A673 (cell line): Measurements from ENCODE around the gene PPP1R3G. TPM values are rescaled to one million over a fixed set of nuclear protein-coding genes. Genes with fewer than 3 reads are reported as not detected.

Experiments
- BruUV-seq: library from RNA; stranded (reverse); fragments of 400-500 nt; replicated peaks from 2 replicates; lab custom pipeline; 2021; lab: Mats Ljungman, UMichigan
- CTCF ChIA-PET: fragments of 300-600 bp; sonication (Branson Sonifier 250); formaldehyde crosslinking; loops from one replicate; lab custom pipeline; 2022; ENCODE audit warnings: antibody characterized with exemption; lab: Charles Lee
- POLR2A ChIA-PET: fragments of 300-600 bp; sonication (Branson Sonifier 250); formaldehyde crosslinking; loops from one replicate; lab custom pipeline; 2022; ENCODE audit warnings: antibody characterized with exemption; ENCODE audit not compliant: low non-redundant PET; lab: Charles Lee
- DNase-seq: peaks from one replicate; pipeline ENCODE4 v3.0.0-alpha.2; 2015; ENCODE audit warnings: low spot score
- H3K27ac ChIP-seq: fragments of 200-600 bp; sonication (generic); 2 replicates; pipeline ENCODE4 v1.5.1; 2016; ENCODE audit warnings: mixed run types, low read depth, mild to moderate bottlenecking, mixed read lengths, antibody characterized with exemption, low read length; ENCODE audit not compliant: poor library complexity, severe bottlenecking
- H3K27me3 ChIP-seq: fragments of 200-600 bp; sonication (generic); replicated peaks from 2 replicates; pipeline ENCODE4 v1.6.1; 2017; ENCODE audit warnings: mixed run types, low read depth, mild to moderate bottlenecking, mixed read lengths, antibody characterized with exemption, low read length; ENCODE audit not compliant: insufficient read depth, poor library complexity
- H3K36me3 ChIP-seq: fragments of 200-600 bp; sonication (generic); 2 replicates; pipeline ENCODE4 v1.6.1; 2016; ENCODE audit warnings: mixed run types, mild to moderate bottlenecking, mixed read lengths, antibody characterized with exemption, low read length; ENCODE audit not compliant: insufficient read depth, poor library complexity, severe bottlenecking
- H3K4me1 ChIP-seq: fragments of 200-600 bp; sonication (generic); 2 replicates; pipeline ENCODE4 v1.6.1; 2017; ENCODE audit warnings: mixed run types, mild to moderate bottlenecking, mixed read lengths, antibody characterized with exemption, low read length; ENCODE audit not compliant: insufficient read depth, poor library complexity, severe bottlenecking
- H3K4me3 ChIP-seq: fragments of 200-600 bp; sonication (generic); 2 replicates; pipeline ENCODE4 v1.5.1; 2016; ENCODE audit warnings: low read depth, mixed run types, mild to moderate bottlenecking, mixed read lengths, low read length; ENCODE audit not compliant: poor library complexity, severe bottlenecking
- H3K9me3 ChIP-seq: fragments of 200-600 bp; sonication (generic); 2 replicates; pipeline ENCODE4 v1.6.1; 2016; ENCODE audit warnings: mixed run types, low read depth, mild to moderate bottlenecking, mixed read lengths, antibody characterized with exemption, low read length; ENCODE audit not compliant: poor library complexity, severe bottlenecking
- EZH2 ChIP-seq: fragments of 200-600 bp; sonication (generic); IDR thresholded peaks from 2 replicates; pipeline ENCODE4 v1.6.1; 2017; ENCODE audit warnings: borderline replicate concordance, low read depth, mild to moderate bottlenecking, mixed read lengths, antibody characterized with exemption, low read length; ENCODE audit not compliant: poor library complexity, severe bottlenecking
- intact Hi-C: fragments of 100-400 bp; cut with micrococcal nuclease; formaldehyde crosslinking; loops from one replicate; pipeline ENCODE4 v1.10.0; 2022; ENCODE audit not compliant: unreplicated experiment
- total RNA-seq: library from RNA; stranded (reverse); gene quantifications from 2 replicates; pipeline ENCODE4 v1.2.3, GENCODE V29; 2021
- TF ChIP-seq, protein P1 (sequence below): fragments of 300-800, 200-600 bp; sonication (generic); conservative IDR thresholded peaks from 2 replicates; pipeline ENCODE4 v1.5.1; 2017; ENCODE audit warnings: low read depth, mild to moderate bottlenecking, antibody characterized with exemption, low read length, moderate library complexity, mixed read lengths

The PPP1R3G gene
- total RNA-seq, 1 experiment from 2014 or later: 0.24 TPM

DNA sequence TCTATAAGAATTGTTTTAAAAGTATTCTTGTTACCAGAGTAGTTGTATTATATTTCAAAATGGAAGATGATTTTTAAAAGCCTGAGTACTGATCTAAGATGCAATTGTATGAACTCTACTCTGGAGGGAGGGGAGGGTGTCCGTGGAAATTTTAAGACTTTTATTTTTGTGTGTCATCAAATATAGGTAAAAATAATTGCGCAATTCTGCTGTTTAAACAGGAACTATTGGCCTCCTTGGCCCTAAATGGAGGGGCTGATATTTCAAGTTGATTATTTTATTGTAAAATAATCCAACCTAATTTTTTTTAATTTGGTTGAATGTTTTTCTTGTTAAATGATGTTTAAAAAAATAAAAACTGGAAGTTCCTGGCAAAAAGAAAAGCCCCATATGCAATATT is 43.2 kb upstream of the PPP1R3G start:
- Histone ChIP-seq H3K27ac (no peak overlapping the region), H3K4me1 (no peaks in the 10 kb centered on the region), H3K9me3 (no peaks in the 10 kb centered on the region), H3K27me3 (no peaks in the 10 kb centered on the region), H3K36me3 (no peaks in the 10 kb centered on the region), H3K4me3 (no peak overlapping the region)
- intact Hi-C loops: no loop called here
- POLR2A ChIA-PET: no interaction called here
- CTCF ChIA-PET: no interaction called here
- BruUV-seq: no TSS peak
- TF ChIP-seq, protein P1, sequence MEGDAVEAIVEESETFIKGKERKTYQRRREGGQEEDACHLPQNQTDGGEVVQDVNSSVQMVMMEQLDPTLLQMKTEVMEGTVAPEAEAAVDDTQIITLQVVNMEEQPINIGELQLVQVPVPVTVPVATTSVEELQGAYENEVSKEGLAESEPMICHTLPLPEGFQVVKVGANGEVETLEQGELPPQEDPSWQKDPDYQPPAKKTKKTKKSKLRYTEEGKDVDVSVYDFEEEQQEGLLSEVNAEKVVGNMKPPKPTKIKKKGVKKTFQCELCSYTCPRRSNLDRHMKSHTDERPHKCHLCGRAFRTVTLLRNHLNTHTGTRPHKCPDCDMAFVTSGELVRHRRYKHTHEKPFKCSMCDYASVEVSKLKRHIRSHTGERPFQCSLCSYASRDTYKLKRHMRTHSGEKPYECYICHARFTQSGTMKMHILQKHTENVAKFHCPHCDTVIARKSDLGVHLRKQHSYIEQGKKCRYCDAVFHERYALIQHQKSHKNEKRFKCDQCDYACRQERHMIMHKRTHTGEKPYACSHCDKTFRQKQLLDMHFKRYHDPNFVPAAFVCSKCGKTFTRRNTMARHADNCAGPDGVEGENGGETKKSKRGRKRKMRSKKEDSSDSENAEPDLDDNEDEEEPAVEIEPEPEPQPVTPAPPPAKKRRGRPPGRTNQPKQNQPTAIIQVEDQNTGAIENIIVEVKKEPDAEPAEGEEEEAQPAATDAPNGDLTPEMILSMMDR: no peak
- no peak for DNase-seq

GRCh38 chr6:5042436-5042835 is 42.7 kb upstream of the PPP1R3G start:
- TF ChIP-seq, protein P1: no peak
- TF ChIP-seq EZH2: no peak
- DNase-seq: no peak
- Histone ChIP-seq H3K4me3 (no peak overlapping the region), H3K27ac (no peak overlapping the region), H3K9me3 (no peaks in the 10 kb centered on the region), H3K27me3 (no peaks in the 10 kb centered on the region), H3K4me1 (no peaks in the 10 kb centered on the region), H3K36me3 (no peaks in the 10 kb centered on the region)
- POLR2A ChIA-PET: no interaction called here
- CTCF ChIA-PET: no interaction called here
- BruUV-seq: no TSS peak
- intact Hi-C loops: no loop called here

DNA sequence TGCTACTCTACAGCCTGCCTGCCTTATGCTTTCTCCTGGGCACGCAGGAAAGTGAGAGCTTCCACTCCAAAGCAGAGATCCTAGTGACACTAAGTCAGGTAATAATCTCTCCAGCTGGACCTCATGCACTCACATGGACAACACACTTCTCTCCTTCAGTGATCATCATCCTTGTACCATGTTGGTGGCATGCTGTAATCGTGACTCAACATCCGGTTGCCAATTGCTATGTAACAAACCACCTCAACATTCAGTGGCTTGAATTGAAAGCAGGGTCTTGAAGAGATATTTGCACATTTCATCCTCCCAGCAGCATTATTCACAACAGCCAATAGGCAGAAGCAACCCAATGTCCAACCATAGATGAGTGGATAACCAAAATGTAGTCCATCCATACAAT is 40.3 kb upstream of the PPP1R3G start:
- no peak for TF ChIP-seq EZH2
- TF ChIP-seq, protein P1: no peak
- Histone ChIP-seq H3K27ac (no peak overlapping the region), H3K9me3 (peaks cover 11% of the 10 kb centered on the region), H3K4me3 (no peak overlapping the region), H3K36me3 (no peaks in the 10 kb centered on the region), H3K27me3 (no peaks in the 10 kb centered on the region), H3K4me1 (no peaks in the 10 kb centered on the region)
- DNase-seq: no peak
- ChIA-PET CTCF (no interaction called here), POLR2A (no interaction called here)
- intact Hi-C loops: no loop called here
- no TSS peak for BruUV-seq
